ENCODE results near the gene PEX11G.

Gene PEX11G

DNA sequence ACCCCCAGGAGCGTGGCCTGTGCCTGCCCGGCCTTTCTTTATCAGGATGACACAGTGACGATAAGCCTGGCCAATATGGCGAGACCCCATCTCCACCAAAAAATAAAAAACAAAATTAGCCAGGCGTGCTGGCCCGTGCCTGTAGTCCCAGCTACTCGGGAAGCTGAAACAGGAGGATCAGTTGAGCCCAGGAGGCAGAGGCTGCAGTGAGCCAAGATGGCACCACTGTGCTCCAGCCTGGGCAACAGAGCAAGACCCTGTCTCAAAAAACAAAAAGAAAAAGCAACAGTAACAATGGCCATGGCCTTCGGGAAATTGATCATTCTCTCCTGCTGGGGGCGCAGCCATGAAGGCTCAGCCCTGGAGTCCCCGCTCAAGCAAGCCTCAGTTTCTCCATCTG, 11.1 kb downstream of the PEX11G start:
- DNase-seq, result no peak
- TF ChIP-seq, protein P1, sequence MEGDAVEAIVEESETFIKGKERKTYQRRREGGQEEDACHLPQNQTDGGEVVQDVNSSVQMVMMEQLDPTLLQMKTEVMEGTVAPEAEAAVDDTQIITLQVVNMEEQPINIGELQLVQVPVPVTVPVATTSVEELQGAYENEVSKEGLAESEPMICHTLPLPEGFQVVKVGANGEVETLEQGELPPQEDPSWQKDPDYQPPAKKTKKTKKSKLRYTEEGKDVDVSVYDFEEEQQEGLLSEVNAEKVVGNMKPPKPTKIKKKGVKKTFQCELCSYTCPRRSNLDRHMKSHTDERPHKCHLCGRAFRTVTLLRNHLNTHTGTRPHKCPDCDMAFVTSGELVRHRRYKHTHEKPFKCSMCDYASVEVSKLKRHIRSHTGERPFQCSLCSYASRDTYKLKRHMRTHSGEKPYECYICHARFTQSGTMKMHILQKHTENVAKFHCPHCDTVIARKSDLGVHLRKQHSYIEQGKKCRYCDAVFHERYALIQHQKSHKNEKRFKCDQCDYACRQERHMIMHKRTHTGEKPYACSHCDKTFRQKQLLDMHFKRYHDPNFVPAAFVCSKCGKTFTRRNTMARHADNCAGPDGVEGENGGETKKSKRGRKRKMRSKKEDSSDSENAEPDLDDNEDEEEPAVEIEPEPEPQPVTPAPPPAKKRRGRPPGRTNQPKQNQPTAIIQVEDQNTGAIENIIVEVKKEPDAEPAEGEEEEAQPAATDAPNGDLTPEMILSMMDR (IDR thresholded peaks at IDR 0.05; ENCODE audit: low read depth, low read length), result no peak
- peaks cover 5% of the 10 kb centered on the region for H3K9me3 ChIP-seq (ENCODE audit: severe bottlenecking)
- no peaks in the 10 kb centered on the region for H3K27me3 ChIP-seq (ENCODE audit: insufficient read depth, low read depth, severe bottlenecking)
- H3K27ac ChIP-seq, result no peak overlapping the region
- H3K36me3 ChIP-seq, result no peaks in the 10 kb centered on the region
- no peak overlapping the region for H3K4me3 ChIP-seq (ENCODE audit: low read depth, low read length)

- H3K9me3 ChIP-seq (ENCODE audit: severe bottlenecking), result peaks cover 5% of the 10 kb centered on the region
- no peaks in the 10 kb centered on the region; the same call in 1 of the 2 replicates for H3K36me3 ChIP-seq
- no peaks in the 10 kb centered on the region for H3K27me3 ChIP-seq (ENCODE audit: insufficient read depth, low read depth, severe bottlenecking)
- no peak overlapping the region for H3K4me3 ChIP-seq (ENCODE audit: low read depth, low read length)
- DNase-seq, result no peak
- H3K27ac ChIP-seq, result no peak overlapping the region
- TF ChIP-seq, protein P1 (IDR thresholded peaks at IDR 0.05; ENCODE audit: low read depth, low read length), result no peak
These were observed 11.9 kb downstream of the PEX11G start for GRCh38 chr19:7476777-7477494.

GRCh38 chr19:7476241-7476640, 12.6 kb downstream of the PEX11G start:
- no peak overlapping the region for H3K27ac ChIP-seq
- H3K4me3 ChIP-seq (ENCODE audit: low read depth, low read length), result no peak overlapping the region
- no peak for DNase-seq
- no peaks in the 10 kb centered on the region for H3K27me3 ChIP-seq (ENCODE audit: insufficient read depth, low read depth, severe bottlenecking)
- H3K9me3 ChIP-seq (ENCODE audit: severe bottlenecking), result peaks cover 2% of the 10 kb centered on the region
- H3K36me3 ChIP-seq, result no peaks in the 10 kb centered on the region; the same call in 1 of the 2 replicates
- TF ChIP-seq, protein P1 (IDR thresholded peaks at IDR 0.05; ENCODE audit: low read depth, low read length), result no peak

GRCh38 chr19:7475665-7476064, 13.2 kb downstream of the PEX11G start:
- TF ChIP-seq, protein P1 (IDR thresholded peaks at IDR 0.05; ENCODE audit: low read depth, low read length), result no peak
- Histone ChIP-seq H3K27ac (no peak overlapping the region), H3K9me3 (ENCODE audit: severe bottlenecking) (no peaks in the 10 kb centered on the region)

GRCh38 chr19:7471696-7472615, 16.9 kb downstream of the PEX11G start:
- no peak for DNase-seq

More at GRCh38 chr19:7475665-7476064, 13.2 kb downstream of the PEX11G start:
- DNase-seq, result no peak
- no peaks in the 10 kb centered on the region for H3K27me3 ChIP-seq (ENCODE audit: insufficient read depth, low read depth, severe bottlenecking)
- no peaks in the 10 kb centered on the region; the same call in 1 of the 2 replicates for H3K36me3 ChIP-seq
- H3K4me3 ChIP-seq (ENCODE audit: low read depth, low read length), result no peak overlapping the region

More at GRCh38 chr19:7471696-7472615, 16.9 kb downstream of the PEX11G start:
- Histone ChIP-seq H3K9me3 (ENCODE audit: severe bottlenecking) (no peaks in the 10 kb centered on the region), H3K36me3 (no peaks in the 10 kb centered on the region; the same call in 1 of the 2 replicates), H3K27me3 (ENCODE audit: insufficient read depth, low read depth, severe bottlenecking) (no peaks in the 10 kb centered on the region), H3K27ac (no peak overlapping the region), H3K4me3 (ENCODE audit: low read depth, low read length) (no peak overlapping the region)
- TF ChIP-seq, protein P1 (IDR thresholded peaks at IDR 0.05; ENCODE audit: low read depth, low read length), result no peak
